GM21515 (cell line): Measurements from ENCODE around the gene MFSD6.

Source experiments
- ATAC-seq: cut with Tn5 transposase; IDR thresholded peaks from one replicate; pipeline ENCODE4 v1.9.1; 2021; ENCODE audit not compliant: unreplicated experiment

The MFSD6 gene

DNA sequence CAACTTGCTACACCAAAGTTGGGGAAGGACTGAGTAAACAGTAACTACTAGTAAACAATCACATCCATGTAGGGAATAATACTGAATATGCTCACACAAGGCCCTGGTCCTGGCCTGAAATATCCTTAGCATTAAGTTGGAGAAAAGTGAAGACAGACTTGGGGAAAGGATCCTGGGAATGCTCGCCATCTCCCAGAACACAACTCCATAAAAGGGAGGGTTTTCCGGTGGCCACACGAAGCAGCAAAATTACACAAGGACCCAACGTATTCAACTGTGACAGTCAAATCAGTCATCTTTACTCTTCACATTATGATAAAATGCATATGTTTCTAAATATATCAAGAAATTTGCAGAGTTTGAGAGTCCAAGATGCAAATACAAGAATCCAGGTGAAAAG lies 119.1 kb downstream of the MFSD6 start:
- no peak for ATAC-seq

DNA sequence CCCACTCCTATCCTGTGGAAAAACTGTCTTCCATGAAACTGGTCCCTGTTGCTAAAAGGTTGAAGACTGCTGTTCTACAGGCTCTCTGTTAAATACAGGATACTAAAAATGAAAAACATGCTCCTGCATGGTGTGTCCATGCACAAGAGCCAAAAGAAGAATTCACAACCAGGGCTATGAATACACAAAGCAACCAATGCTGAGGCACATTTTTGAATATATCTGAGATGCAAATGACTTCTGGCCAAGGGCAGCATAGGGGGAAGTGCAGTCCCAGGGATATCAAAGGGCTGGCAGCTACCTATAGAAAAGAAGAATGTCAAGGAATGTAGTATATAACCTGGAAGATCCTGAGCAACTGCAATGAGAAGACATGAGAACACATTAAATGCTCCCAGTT lies 119.8 kb downstream of the MFSD6 start:
- ATAC-seq, result no peak

DNA sequence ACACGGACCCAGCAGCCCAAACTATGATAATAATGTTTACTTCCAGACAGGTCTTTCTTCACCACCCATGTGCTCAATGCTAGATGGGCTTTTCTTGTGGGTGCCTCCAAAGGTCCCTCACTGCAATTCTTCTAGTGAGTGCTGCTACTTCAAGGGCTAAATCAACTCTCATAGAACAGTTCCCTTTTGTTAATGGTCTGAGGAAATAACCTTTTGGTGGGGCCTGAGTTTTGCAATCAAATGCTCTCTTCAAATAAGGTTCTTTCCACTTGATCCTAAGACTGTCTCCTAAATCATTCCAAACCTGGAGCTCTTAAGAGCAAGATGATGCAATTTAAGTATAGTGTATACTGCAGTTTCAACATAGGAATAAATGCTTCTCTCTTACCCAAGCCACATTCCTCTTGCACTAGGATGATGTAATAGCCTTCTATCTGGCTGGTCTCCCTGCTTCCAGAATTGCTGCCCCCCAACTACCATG lies 120.4 kb downstream of the MFSD6 start:
- ATAC-seq, result no peak

DNA sequence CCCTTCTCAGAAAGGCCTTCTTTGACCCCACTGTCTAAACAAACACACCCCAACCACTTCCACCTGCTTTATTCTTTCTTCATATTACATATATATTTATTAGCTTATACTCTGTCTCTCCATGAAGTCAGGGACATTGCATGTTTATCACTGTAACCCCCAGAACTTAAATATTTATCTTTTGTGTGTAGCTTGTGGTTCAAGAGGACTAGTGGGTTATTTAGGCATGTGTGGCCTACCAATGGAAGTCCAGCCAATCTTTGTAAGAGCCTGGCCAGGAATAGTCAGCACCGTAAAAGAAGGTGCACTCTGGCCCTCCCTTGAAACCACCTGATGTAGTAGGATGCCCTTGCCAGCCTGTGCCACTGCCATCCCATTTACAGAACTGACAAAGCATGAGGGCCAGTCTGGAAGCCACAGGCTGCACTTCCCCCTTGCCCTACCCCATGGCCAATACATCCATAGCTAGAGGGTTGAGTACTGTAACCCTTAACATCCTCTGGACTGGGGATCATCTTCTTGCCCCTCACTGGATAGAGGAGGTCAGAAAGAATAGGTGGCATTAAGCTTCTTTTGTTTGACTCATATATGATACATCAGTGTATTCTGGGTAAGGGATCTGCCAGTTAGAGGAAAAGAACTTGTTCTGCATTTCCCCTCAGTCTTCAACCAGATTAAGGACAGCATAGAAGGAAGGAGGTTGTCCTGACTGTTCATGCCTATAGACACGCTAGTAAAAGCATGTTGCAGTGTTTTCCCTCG lies 121.5 kb downstream of the MFSD6 start:
- no peak for ATAC-seq

DNA sequence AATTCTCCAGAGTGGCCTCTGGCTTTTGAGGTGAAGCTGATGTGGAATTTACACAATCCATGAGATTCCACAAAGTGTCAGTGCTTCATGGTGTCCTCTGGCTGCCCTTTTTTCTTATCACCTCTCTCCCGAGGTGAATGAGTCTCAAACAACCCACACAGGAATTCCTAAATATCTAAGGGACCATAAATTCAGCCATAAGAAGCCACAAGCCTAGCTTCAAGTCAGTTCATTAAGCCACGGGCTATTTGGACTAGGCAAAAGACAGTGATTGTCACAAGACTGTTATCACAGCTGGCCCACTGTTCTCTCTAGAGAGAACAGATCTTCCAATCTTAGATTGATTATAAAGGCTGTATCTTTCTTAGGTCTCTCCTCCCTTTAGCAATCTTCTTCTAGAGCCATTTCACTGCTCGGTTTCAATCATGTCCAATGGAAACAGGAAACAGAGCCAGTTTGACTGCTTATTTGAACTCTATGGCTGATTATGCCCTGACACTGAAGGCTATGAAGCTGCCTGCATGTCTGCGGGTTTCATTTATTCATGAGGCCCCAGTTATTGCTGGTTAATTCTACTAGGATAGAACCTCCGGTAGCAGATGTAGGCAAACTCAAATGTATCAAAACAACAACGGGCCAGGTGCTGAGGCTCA lies 122.2 kb downstream of the MFSD6 start:
- no peak for ATAC-seq

- no peak for ATAC-seq
These were observed 124.4 kb downstream of the MFSD6 start for GRCh38 chr2:190532581-190532980.

DNA sequence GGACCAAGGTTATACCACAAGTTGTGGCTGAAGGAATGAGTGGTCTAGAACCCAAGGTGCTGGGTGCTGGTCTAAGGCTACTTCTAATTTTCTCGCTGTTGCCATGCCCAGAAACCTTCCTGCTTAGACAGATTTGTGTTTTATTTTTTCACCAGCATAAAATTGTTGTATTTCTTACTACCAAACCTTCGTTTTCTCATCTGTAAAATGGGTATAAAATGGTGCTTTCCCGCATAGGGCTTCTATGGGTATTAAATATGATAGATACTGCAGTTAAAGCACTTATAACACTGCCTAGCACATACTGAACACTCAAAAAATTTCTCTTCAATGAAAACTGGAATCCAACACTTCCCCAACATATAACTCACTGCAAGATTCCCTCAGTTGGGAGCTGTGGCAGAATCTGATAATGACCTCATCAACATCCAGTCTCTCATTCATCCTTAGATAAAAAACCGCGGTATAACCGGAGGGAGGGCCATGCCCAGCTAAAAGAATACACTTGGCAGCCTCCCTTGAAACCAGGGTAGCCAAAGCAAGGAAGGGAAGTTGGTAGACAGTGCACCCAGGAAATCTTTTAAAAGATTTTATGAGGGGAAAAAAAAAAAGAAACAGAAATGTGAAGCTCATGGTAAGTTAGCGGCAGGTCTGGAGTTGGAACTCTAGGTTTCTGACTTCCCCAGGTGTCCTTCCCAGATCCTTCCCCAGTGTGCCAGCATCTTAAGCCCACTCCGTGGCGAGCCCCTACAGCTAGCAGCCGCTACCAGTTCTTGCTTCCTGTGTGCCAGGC lies 125.2 kb downstream of the MFSD6 start:
- ATAC-seq, result no peak

- peak; percentile 24 for ATAC-seq
These were observed 125.8 kb downstream of the MFSD6 start for GRCh38 chr2:190533968-190534309.

DNA sequence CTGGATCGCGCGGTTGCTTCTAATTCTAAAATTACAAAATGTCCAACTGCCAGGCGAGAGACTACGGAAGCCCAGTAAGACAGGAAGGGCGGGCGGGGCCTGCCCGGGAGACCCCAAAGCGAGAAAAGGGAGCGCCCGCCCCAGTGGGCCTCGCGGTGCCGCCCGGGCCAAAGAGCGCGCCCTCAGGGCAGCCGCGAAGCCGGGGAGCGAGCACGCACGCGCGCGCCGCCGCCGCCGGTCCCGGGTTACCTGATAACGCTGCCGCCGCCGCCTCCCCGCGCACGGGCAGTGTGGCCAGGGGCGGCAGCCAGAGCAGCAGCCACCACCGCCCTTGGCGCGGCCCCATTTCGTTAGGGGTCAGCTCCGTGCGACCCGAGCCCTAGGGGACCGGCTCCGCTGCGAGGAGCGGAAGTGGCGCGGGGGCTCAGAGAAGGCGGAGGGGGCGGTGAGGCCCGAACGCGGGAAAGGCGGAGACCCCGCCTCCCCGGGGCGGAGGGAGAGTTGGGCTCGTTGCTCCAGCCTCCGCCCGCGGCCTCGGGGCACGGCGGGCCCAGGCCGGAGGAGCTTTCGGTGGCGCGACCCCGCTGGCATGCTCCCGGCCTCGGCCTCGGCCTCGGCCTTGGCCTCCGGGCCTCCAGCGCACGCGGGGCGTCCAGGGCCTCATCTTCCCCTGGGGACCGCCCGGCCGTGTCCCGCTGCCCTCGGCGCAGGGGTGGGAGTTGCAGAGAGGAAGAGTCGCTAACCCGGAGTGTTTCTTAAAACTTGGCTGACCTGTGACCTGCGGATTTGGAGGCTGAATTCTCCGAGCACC lies 126.4 kb downstream of the MFSD6 start, which contains the start of gene NEMP2:
TSS of gene NEMP2 (minus strand) at position 413 of the 811 bp plus-strand sequence. CDS start at position 346, 67 bp downstream.
- ATAC-seq, result peak; percentile 69

GRCh38 chr2:190535121-190535439 lies 126.9 kb downstream of the MFSD6 start:
- no peak for ATAC-seq

GRCh38 chr2:190535586-190535985 lies 127.4 kb downstream of the MFSD6 start:
- ATAC-seq, result no peak

DNA sequence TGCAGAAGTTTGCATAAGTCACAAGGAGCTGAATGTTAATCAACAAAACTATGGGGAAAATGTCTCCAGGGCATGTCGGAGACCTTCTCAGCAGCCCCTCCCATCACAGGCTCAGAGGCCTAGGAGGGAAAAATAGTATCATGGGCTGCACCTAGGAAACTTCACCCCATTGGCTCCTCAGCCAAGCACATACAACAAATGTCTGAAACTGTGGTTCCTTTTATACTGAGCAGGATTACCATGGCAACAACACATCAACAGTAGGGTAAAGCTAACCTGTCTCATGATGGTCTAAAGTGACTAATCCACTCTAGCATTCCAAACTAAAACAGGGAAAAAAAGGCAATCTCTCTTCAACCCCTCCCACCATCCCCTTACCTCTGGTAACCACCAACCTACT lies 129.6 kb downstream of the MFSD6 start:
- no peak for ATAC-seq

- ATAC-seq, result no peak
These were observed 130.0 kb downstream of the MFSD6 start for GRCh38 chr2:190538201-190538600.

- ATAC-seq, result no peak
These were observed 131.9 kb downstream of the MFSD6 start for GRCh38 chr2:190540048-190540447.

DNA sequence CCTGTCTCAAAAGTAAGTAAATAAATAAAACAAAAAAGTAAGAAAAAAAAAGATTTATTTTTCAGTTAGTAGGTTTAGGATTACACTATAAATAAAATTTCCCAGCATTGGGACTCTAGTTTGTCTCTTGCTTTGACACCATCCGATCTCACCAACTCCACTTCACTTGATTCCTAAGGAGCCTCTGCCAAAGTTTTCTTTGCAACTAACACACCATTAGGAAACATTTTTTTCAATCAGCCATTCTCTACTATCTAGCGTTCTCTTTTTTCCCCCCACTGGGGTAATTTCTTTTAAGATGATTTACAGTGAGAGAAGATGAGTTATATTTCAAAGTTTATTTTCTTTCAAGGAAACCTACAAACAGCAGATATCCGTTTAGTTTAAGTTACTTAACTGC lies 136.9 kb downstream of the MFSD6 start:
- ATAC-seq, result no peak

- no peak for ATAC-seq
These were observed 137.6 kb downstream of the MFSD6 start for GRCh38 chr2:190545555-190546385.

GRCh38 chr2:190546734-190547133 lies 138.6 kb downstream of the MFSD6 start:
- ATAC-seq, result no peak

DNA sequence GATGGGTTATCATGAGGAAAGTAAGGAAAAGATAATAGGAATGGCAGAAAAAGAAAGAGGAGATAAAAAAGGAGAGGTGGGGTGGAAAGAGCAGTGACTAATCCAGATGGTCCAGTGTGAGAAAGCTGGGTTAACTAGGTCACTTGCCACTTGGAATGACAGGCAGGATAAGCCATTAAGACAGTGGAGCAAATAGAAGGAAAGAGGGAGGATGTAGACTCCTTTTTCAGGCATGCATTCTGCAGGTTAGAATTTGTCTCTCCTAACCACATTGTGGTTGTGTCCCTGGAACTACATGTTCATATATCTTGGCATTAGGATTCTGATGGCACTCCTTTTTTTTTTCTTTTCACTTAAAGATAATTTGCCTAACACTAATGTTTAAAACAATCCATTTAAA lies 139.7 kb downstream of the MFSD6 start:
- ATAC-seq, result no peak

DNA sequence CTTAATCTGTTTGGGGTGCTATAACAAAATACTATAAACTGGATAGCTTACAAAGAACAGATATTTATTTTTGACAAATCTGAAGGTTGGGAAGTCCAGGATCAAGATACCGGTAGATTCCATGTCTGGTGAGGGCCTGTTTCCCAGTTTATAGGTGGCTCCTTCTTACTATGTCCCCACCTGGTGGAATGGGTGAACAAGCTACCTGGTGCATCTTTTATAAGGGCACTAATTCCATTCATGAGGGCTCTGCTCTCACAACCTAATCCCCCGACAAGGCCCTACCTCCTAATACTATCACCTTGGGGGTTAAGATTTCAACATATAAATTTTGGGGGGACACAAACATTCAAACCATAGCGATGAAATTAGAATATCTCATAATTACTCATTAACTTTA lies 142.0 kb downstream of the MFSD6 start:
- ATAC-seq, result no peak
